IgD-negative memory B cell (primary cell): ENCODE results near the gene AKR1E2. TPM values are rescaled to one million over a fixed set of nuclear protein-coding genes. Genes with fewer than 3 reads are reported as not detected.

Experiments
- H3K27ac Mint-ChIP-seq, 3 donors: one replicate each; pipeline ENCODE4 v1.8.0; 2020 to 2022; ENCODE audit warnings: mild to moderate bottlenecking in 3 of 3, mixed read lengths in 3 of 3, moderate library complexity in 1 of 3
- H3K27me3 Mint-ChIP-seq: one replicate; pipeline ENCODE4 v1.8.0; 2021; ENCODE audit warnings: mixed read lengths
- H3K36me3 Mint-ChIP-seq: one replicate; pipeline ENCODE4 v1.8.0; 2020; ENCODE audit warnings: mild to moderate bottlenecking, mixed read lengths
- H3K4me1 Mint-ChIP-seq, 3 donors: one replicate each; pipeline ENCODE4 v1.8.0; 2020 to 2022; ENCODE audit warnings: mixed read lengths in 3 of 3, mild to moderate bottlenecking in 1 of 3
- H3K4me3 Mint-ChIP-seq, 4 donors: one replicate each; pipeline ENCODE4 v1.8.0; 2020 to 2022; ENCODE audit warnings: mild to moderate bottlenecking in 4 of 4, mixed read lengths in 4 of 4, moderate library complexity in 3 of 4
- H3K9me3 Mint-ChIP-seq, 3 donors: one replicate each; pipeline ENCODE4 v1.8.0; 2020 to 2021; ENCODE audit warnings: mixed read lengths in 3 of 3, mild to moderate bottlenecking in 1 of 3
- polyA plus RNA-seq: library from polyadenylated mRNA; unstranded; fragments of 300-500 nt; fragmentation: Illumina TruSeq; gene quantifications from one replicate; pipeline ENCODE4 v1.2.3, GENCODE V29; 2021

AKR1E2 gene
- polyA plus RNA-seq, 1 donor from 2014 or later, result not detected

- Mint-ChIP-seq H3K27me3 (peaks cover under 1% of the 10 kb centered on the region), H3K9me3 (no peaks in the 10 kb centered on the region), H3K4me3 (no peak overlapping the region), H3K27ac (peak overlapping the region in 1 of 3 donors; percentile 79), H3K36me3 (no peaks in the 10 kb centered on the region), H3K4me1 (peaks cover 6 to 11% (median 9%) of the 10 kb centered on the region in 3 donors)
Measured at GRCh38 chr10:4845766-4846165, 19.8 kb downstream of the AKR1E2 start.

- peaks cover 1% of the 10 kb centered on the region for H3K27me3 Mint-ChIP-seq
Measured at GRCh38 chr10:4846775-4847174, 20.8 kb downstream of the AKR1E2 start.

GRCh38 chr10:4847561-4848355 is 21.8 kb downstream of the AKR1E2 start:
- H3K9me3 Mint-ChIP-seq, result no peaks in the 10 kb centered on the region
- H3K27me3 Mint-ChIP-seq, result peaks cover 1% of the 10 kb centered on the region
- H3K36me3 Mint-ChIP-seq, result no peaks in the 10 kb centered on the region
- no peak overlapping the region for H3K27ac Mint-ChIP-seq
- H3K4me3 Mint-ChIP-seq, result no peak overlapping the region
- H3K4me1 Mint-ChIP-seq, result peaks cover 6 to 12% (median 9%) of the 10 kb centered on the region in 3 donors

More at GRCh38 chr10:4846775-4847174, 20.8 kb downstream of the AKR1E2 start:
- no peaks in the 10 kb centered on the region for H3K36me3 Mint-ChIP-seq
- H3K27ac Mint-ChIP-seq, result no peak overlapping the region
- peaks cover 6 to 12% (median 9%) of the 10 kb centered on the region in 3 donors for H3K4me1 Mint-ChIP-seq
- no peak overlapping the region for H3K4me3 Mint-ChIP-seq
- H3K9me3 Mint-ChIP-seq, result no peaks in the 10 kb centered on the region

- Mint-ChIP-seq H3K27me3 (peaks cover 1% of the 10 kb centered on the region), H3K27ac (no peak overlapping the region), H3K4me1 (peaks cover 6 to 12% (median 9%) of the 10 kb centered on the region in 3 donors), H3K4me3 (no peak overlapping the region), H3K36me3 (no peaks in the 10 kb centered on the region), H3K9me3 (no peaks in the 10 kb centered on the region)
Measured at GRCh38 chr10:4848356-4849041, 22.5 kb downstream of the AKR1E2 start.

- peak overlapping the region in 1 of 3 donors; percentile 33 for H3K27ac Mint-ChIP-seq
- H3K36me3 Mint-ChIP-seq, result no peaks in the 10 kb centered on the region
Measured at GRCh38 chr10:4849042-4849402, 23.0 kb downstream of the AKR1E2 start.

GRCh38 chr10:4849555-4850242 is 23.7 kb downstream of the AKR1E2 start:
- Mint-ChIP-seq H3K27ac (peak overlapping the region in 1 of 3 donors; percentile 33), H3K4me1 (peaks cover 6 to 12% (median 9%) of the 10 kb centered on the region in 3 donors), H3K4me3 (peak overlapping the region in 2 of 4 donors; percentile 53 to 62), H3K9me3 (no peaks in the 10 kb centered on the region), H3K36me3 (no peaks in the 10 kb centered on the region), H3K27me3 (peaks cover 1% of the 10 kb centered on the region)

More at GRCh38 chr10:4849042-4849402, 23.0 kb downstream of the AKR1E2 start:
- no peak overlapping the region for H3K4me3 Mint-ChIP-seq
- H3K27me3 Mint-ChIP-seq, result peaks cover 1% of the 10 kb centered on the region
- no peaks in the 10 kb centered on the region for H3K9me3 Mint-ChIP-seq
- H3K4me1 Mint-ChIP-seq, result peaks cover 6 to 12% (median 9%) of the 10 kb centered on the region in 3 donors

GRCh38 chr10:4850397-4850796 is 24.4 kb downstream of the AKR1E2 start:
- H3K4me3 Mint-ChIP-seq, result no peak overlapping the region

GRCh38 chr10:4851176-4851575 is 25.2 kb downstream of the AKR1E2 start:
- Mint-ChIP-seq H3K4me3 (no peak overlapping the region), H3K9me3 (no peaks in the 10 kb centered on the region), H3K27ac (no peak overlapping the region), H3K4me1 (peaks cover 6 to 12% (median 9%) of the 10 kb centered on the region in 3 donors), H3K27me3 (peaks cover 1% of the 10 kb centered on the region), H3K36me3 (no peaks in the 10 kb centered on the region)

More at GRCh38 chr10:4850397-4850796, 24.4 kb downstream of the AKR1E2 start:
- peaks cover 1% of the 10 kb centered on the region for H3K27me3 Mint-ChIP-seq
- no peak overlapping the region for H3K27ac Mint-ChIP-seq
- H3K4me1 Mint-ChIP-seq, result peaks cover 6 to 12% (median 9%) of the 10 kb centered on the region in 3 donors
- H3K9me3 Mint-ChIP-seq, result no peaks in the 10 kb centered on the region
- H3K36me3 Mint-ChIP-seq, result no peaks in the 10 kb centered on the region

- no peak overlapping the region for H3K27ac Mint-ChIP-seq
- H3K9me3 Mint-ChIP-seq, result no peaks in the 10 kb centered on the region
- peaks cover 2% of the 10 kb centered on the region for H3K27me3 Mint-ChIP-seq
- peaks cover 6 to 12% (median 9%) of the 10 kb centered on the region in 3 donors for H3K4me1 Mint-ChIP-seq
- H3K4me3 Mint-ChIP-seq, result no peak overlapping the region
- no peaks in the 10 kb centered on the region for H3K36me3 Mint-ChIP-seq
Measured at GRCh38 chr10:4851846-4852245, 25.8 kb downstream of the AKR1E2 start.

- Mint-ChIP-seq H3K36me3 (no peaks in the 10 kb centered on the region), H3K9me3 (peaks cover 0 to 2% (median 0%) of the 10 kb centered on the region in 3 donors), H3K4me1 (no peaks in the 10 kb centered on the region), H3K27ac (no peak overlapping the region), H3K4me3 (no peak overlapping the region), H3K27me3 (peaks cover 1% of the 10 kb centered on the region)
Measured at GRCh38 chr10:4865945-4866661, 40.1 kb downstream of the AKR1E2 start.

- Mint-ChIP-seq H3K4me1 (no peaks in the 10 kb centered on the region), H3K27ac (no peak overlapping the region), H3K27me3 (peaks cover 1% of the 10 kb centered on the region), H3K36me3 (no peaks in the 10 kb centered on the region), H3K4me3 (no peak overlapping the region), H3K9me3 (peaks cover 0 to 2% (median 0%) of the 10 kb centered on the region in 3 donors)
Measured at GRCh38 chr10:4867109-4867519, 41.1 kb downstream of the AKR1E2 start.

- no peaks in the 10 kb centered on the region for H3K4me1 Mint-ChIP-seq
- no peak overlapping the region for H3K4me3 Mint-ChIP-seq
- no peak overlapping the region for H3K27ac Mint-ChIP-seq
- H3K9me3 Mint-ChIP-seq, result peaks cover 0 to 2% (median 0%) of the 10 kb centered on the region in 3 donors
- peaks cover 1% of the 10 kb centered on the region for H3K27me3 Mint-ChIP-seq
- no peaks in the 10 kb centered on the region for H3K36me3 Mint-ChIP-seq
Measured at GRCh38 chr10:4867520-4868356, 41.7 kb downstream of the AKR1E2 start.

- Mint-ChIP-seq H3K9me3 (peaks cover 0 to 2% (median 0%) of the 10 kb centered on the region in 3 donors), H3K4me1 (no peaks in the 10 kb centered on the region), H3K36me3 (no peaks in the 10 kb centered on the region), H3K27me3 (peaks cover 1% of the 10 kb centered on the region), H3K4me3 (no peak overlapping the region), H3K27ac (no peak overlapping the region)
Measured at GRCh38 chr10:4868357-4868657, 42.3 kb downstream of the AKR1E2 start.

GRCh38 chr10:4882704-4883078 is 56.7 kb downstream of the AKR1E2 start:
- H3K4me3 Mint-ChIP-seq, result no peak overlapping the region
- H3K4me1 Mint-ChIP-seq, result peaks cover 0 to 5% (median 2%) of the 10 kb centered on the region in 3 donors
- H3K9me3 Mint-ChIP-seq, result peaks cover 0 to 4% (median 0%) of the 10 kb centered on the region in 3 donors
- no peak overlapping the region for H3K27ac Mint-ChIP-seq
- no peaks in the 10 kb centered on the region for H3K36me3 Mint-ChIP-seq
- peaks cover 2% of the 10 kb centered on the region for H3K27me3 Mint-ChIP-seq
